HepG2 (cell line): ENCODE measurements around the gene SORBS2. TPM values are rescaled to one million over a fixed set of nuclear protein-coding genes. Genes with fewer than 3 reads are reported as not detected.
A peak's percentile ranks its signal among the peaks of the same experiment; 100 is the strongest.

Source experiments
- ATF6 ChIP-seq: sonication (generic); formaldehyde crosslinking; conservative IDR thresholded peaks from 2 replicates; pipeline ENCODE4 v1.4.0; 2020; ENCODE audit warnings: missing genetic modification reagents
- FOXM1 ChIP-seq: sonication (generic); formaldehyde crosslinking; IDR thresholded peaks from 2 replicates; pipeline ENCODE4 v1.5.0; 2020; ENCODE audit warnings: missing genetic modification reagents
- GPN1 ChIP-seq: sonication (generic); formaldehyde crosslinking; IDR thresholded peaks from 2 replicates; pipeline ENCODE4 v1.5.1; 2020; ENCODE audit warnings: missing genetic modification reagents, borderline replicate concordance
- IKZF1 ChIP-seq: fragments of 450-650 bp; IDR thresholded peaks from 2 replicates; pipeline ENCODE4 v1.7.1; 2016
- KAT2B ChIP-seq: fragments of 150-350 bp; IDR thresholded peaks from 2 replicates; pipeline ENCODE4 v1.6.1; 2014; ENCODE audit warnings: low read depth, low read length, borderline replicate concordance
- STAT6 ChIP-seq: sonication (generic); formaldehyde crosslinking; IDR thresholded peaks from 2 replicates; pipeline ENCODE4 v1.4.0; 2020; ENCODE audit warnings: missing genetic modification reagents, mild to moderate bottlenecking, borderline replicate concordance
- ZMAT3 ChIP-seq: sonication (generic); formaldehyde crosslinking; conservative IDR thresholded peaks from 2 replicates; pipeline ENCODE4 v1.7.0; 2021; ENCODE audit warnings: missing genetic modification reagents
- ZNF24 ChIP-seq: fragments of 450-650 bp; IDR thresholded peaks from 2 replicates; pipeline ENCODE4 v1.6.1; 2017; ENCODE audit warnings: antibody characterized with exemption, mild to moderate bottlenecking
- ZNF576 ChIP-seq: sonication (generic); formaldehyde crosslinking; IDR thresholded peaks from 2 replicates; pipeline ENCODE4 v1.4.0; 2020; ENCODE audit warnings: mild to moderate bottlenecking, missing genetic modification reagents
- ZNF605 ChIP-seq: sonication (generic); formaldehyde crosslinking; IDR thresholded peaks from 2 replicates; pipeline ENCODE4 v1.8.0; 2022; ENCODE audit warnings: mild to moderate bottlenecking, missing genetic modification reagents
- ZSCAN9 ChIP-seq: IDR thresholded peaks from 2 replicates; pipeline ENCODE4 v1.6.1; 2016; ENCODE audit warnings: borderline replicate concordance
- polyA plus RNA-seq, 8 experiments: library from polyadenylated mRNA; depleted of rRNA in 3 of 8; stranded (reverse) in 7 of 8; unstranded in 1 of 8; fragments of >200 nt; fragmentation: Illumina TruSeq in 4 of 8; extraction: Trizol in 4 of 8; gene quantifications; 2 replicates each; pipeline versions ENCODE4 v1.2.1 to v1.2.3, GENCODE V29; 2011 to 2016; ENCODE audit warnings: low read depth in 4 of 8, missing spikeins in 1 of 8, mixed read lengths in 1 of 8; ENCODE audit not compliant: insufficient read depth in 1 of 8
- total RNA-seq, 5 experiments: library from RNA; depleted of rRNA; stranded (reverse); fragments of >200 nt; fragmentation: Illumina TruSeq; extraction: Trizol; gene quantifications; 2 replicates each; pipeline ENCODE4 v1.2.3, GENCODE V29; 2016; ENCODE audit warnings: low read depth in 1 of 5
- TF ChIP-seq, protein P1 (sequence below): sonication (generic); formaldehyde crosslinking; IDR thresholded peaks from 2 replicates; pipeline ENCODE4 v1.9.0; 2021; ENCODE audit warnings: missing genetic modification reagents, mild to moderate bottlenecking, borderline replicate concordance
- TF ChIP-seq, protein P2 (sequence below): sonication (generic); formaldehyde crosslinking; IDR thresholded peaks from 2 replicates; pipeline ENCODE4 v1.4.0; 2020; ENCODE audit warnings: mild to moderate bottlenecking, missing genetic modification reagents
- TF ChIP-seq, protein P3 (sequence below): sonication (generic); formaldehyde crosslinking; conservative IDR thresholded peaks from 2 replicates; pipeline ENCODE4 v1.8.0; 2022; ENCODE audit warnings: missing genetic modification reagents
- TF ChIP-seq, protein P4 (sequence below): fragments of 450-650 bp; IDR thresholded peaks from 2 replicates; pipeline ENCODE4 v1.6.1; 2017; ENCODE audit warnings: mild to moderate bottlenecking

SORBS2 gene
- total and polyA plus RNA-seq, 2 of the 13 experiments (the other 11 are each of a cell fraction or from before 2014, with no cell fraction given): 25.0 to 80.5 TPM

GRCh38 chr4:185774131-185774653, 37.8 kb downstream of the SORBS2 start (continued):
- TF ChIP-seq, protein P1, sequence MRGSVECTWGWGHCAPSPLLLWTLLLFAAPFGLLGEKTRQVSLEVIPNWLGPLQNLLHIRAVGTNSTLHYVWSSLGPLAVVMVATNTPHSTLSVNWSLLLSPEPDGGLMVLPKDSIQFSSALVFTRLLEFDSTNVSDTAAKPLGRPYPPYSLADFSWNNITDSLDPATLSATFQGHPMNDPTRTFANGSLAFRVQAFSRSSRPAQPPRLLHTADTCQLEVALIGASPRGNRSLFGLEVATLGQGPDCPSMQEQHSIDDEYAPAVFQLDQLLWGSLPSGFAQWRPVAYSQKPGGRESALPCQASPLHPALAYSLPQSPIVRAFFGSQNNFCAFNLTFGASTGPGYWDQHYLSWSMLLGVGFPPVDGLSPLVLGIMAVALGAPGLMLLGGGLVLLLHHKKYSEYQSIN: no peak
- TF ChIP-seq ZNF605 (CRISPR knock-in tag): no peak
- TF ChIP-seq FOXM1 (CRISPR knock-in tag): no peak
- TF ChIP-seq GPN1: no peak
- no peak for TF ChIP-seq ZNF576 (CRISPR knock-in tag)
- TF ChIP-seq, protein P2, sequence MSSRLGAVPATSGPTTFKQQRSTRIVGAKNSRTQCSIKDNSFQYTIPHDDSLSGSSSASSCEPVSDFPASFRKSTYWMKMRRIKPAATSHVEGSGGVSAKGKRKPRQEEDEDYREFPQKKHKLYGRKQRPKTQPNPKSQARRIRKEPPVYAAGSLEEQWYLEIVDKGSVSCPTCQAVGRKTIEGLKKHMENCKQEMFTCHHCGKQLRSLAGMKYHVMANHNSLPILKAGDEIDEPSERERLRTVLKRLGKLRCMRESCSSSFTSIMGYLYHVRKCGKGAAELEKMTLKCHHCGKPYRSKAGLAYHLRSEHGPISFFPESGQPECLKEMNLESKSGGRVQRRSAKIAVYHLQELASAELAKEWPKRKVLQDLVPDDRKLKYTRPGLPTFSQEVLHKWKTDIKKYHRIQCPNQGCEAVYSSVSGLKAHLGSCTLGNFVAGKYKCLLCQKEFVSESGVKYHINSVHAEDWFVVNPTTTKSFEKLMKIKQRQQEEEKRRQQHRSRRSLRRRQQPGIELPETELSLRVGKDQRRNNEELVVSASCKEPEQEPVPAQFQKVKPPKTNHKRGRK (CRISPR knock-in tag): no peak
- TF ChIP-seq KAT2B: no peak
- no peak for TF ChIP-seq STAT6 (CRISPR knock-in tag)
- 0 out of 2 replicates have a peak, but pooled peaks have one; percentile 26 for TF ChIP-seq ZSCAN9
- TF ChIP-seq, protein P3, sequence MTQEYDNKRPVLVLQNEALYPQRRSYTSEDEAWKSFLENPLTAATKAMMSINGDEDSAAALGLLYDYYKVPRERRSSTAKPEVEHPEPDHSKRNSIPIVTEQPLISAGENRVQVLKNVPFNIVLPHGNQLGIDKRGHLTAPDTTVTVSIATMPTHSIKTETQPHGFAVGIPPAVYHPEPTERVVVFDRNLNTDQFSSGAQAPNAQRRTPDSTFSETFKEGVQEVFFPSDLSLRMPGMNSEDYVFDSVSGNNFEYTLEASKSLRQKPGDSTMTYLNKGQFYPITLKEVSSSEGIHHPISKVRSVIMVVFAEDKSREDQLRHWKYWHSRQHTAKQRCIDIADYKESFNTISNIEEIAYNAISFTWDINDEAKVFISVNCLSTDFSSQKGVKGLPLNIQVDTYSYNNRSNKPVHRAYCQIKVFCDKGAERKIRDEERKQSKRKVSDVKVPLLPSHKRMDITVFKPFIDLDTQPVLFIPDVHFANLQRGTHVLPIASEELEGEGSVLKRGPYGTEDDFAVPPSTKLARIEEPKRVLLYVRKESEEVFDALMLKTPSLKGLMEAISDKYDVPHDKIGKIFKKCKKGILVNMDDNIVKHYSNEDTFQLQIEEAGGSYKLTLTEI (CRISPR knock-in tag): no peak
- no peak for TF ChIP-seq ATF6
- no peak for TF ChIP-seq ZMAT3 (CRISPR knock-in tag)
- TF ChIP-seq, protein P4, sequence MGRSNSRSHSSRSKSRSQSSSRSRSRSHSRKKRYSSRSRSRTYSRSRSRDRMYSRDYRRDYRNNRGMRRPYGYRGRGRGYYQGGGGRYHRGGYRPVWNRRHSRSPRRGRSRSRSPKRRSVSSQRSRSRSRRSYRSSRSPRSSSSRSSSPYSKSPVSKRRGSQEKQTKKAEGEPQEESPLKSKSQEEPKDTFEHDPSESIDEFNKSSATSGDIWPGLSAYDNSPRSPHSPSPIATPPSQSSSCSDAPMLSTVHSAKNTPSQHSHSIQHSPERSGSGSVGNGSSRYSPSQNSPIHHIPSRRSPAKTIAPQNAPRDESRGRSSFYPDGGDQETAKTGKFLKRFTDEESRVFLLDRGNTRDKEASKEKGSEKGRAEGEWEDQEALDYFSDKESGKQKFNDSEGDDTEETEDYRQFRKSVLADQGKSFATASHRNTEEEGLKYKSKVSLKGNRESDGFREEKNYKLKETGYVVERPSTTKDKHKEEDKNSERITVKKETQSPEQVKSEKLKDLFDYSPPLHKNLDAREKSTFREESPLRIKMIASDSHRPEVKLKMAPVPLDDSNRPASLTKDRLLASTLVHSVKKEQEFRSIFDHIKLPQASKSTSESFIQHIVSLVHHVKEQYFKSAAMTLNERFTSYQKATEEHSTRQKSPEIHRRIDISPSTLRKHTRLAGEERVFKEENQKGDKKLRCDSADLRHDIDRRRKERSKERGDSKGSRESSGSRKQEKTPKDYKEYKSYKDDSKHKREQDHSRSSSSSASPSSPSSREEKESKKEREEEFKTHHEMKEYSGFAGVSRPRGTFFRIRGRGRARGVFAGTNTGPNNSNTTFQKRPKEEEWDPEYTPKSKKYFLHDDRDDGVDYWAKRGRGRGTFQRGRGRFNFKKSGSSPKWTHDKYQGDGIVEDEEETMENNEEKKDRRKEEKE: no peak
- no peak for TF ChIP-seq IKZF1
- TF ChIP-seq ZNF24: no peak
